Measurements from ENCODE around the gene OPCML.

OPCML gene

GRCh38 chr11:132367293-132367692, 1165.0 kb downstream of the OPCML start:
- no peak for DNase-seq

GRCh38 chr11:132365650-132366049, 1166.7 kb downstream of the OPCML start:
- no peak for DNase-seq
